Measurements from ENCODE around the gene SPESP1.
"Not testable (repeated sequence)": the region's sequence is repeated elsewhere in the genome, so short reads cannot be mapped to it uniquely, and the experiment has no call there.

SPESP1 gene

DNA sequence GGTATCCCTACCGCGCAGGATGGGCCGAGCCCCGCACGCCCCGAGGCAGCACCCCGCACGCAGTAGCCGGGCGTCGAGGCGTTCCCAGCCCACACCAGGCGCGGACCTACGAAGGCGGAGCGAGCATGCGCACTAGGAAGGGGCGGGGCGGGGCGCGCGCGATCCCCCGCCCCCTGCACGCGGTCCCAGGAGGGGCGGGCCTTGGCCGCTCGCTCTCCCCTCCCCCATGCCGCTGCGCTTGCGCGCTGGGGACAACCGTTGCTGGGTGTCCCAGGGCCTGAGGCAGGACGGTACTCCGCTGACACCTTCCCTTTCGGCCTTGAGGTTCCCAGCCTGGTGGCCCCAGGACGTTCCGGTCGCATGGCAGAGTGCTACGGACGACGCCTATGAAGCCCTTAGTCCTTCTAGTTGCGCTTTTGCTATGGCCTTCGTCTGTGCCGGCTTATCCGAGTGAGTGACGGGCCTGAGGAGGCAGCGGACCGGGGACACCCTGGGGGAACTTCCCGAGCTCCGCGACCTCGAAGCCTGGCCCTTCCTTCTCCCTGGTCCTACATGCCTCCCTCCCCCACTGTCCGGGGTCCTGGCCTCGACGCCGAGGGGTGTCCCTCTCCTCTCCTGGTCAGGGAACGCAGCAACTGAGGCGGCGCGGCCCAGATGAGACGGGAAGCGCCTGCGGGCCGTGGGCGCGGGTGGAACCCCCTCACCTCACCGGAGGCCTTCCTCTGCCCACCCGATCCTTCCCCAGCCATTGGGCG, at the start of gene SPESP1:
SPESP1 (plus strand) TSS at position 258 of the 755 bp plus-strand sequence; CDS start at position 387, 129 bp downstream.
- DNase-seq: no peak

DNA sequence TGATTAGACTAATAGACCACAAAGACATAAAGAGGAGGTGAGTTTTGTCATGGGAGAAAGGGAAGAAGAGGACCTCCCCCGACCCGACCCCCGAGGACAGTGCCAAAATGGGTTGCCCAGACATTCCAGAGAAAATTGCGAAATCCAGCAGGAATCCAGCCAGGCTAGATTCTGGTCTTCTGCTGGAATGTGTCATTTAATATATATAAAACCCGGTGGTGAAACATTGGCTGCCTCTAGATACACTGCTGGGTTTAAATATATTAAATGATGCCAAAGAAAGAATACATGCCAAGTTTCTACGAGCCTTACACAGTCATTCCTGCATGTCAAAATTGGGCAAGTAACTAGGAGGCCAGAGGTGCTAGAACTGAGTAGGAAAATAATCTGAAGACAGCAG, 45.3 kb upstream of the SPESP1 start:
- DNase-seq: no peak

DNA sequence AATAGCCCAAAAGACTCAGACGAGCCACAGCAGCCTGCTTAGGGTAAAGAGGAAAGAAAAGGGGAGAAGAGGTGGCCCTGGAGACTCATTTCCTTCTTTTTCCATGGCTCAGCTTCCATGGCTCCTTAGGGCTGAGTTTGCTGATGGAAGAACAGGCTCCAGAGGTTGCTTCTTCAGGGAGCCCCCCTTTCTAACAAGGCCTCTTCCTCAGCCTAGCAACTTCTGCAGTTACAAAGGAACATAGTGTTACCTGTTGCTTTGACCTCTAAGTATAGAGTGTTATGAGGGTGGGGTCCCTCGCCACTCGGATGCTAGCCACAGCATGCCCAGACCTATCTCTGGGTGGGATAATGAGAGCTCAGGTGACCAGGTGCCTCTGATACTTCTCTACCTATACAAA, 43.2 kb upstream of the SPESP1 start:
- no peak for DNase-seq

DNA sequence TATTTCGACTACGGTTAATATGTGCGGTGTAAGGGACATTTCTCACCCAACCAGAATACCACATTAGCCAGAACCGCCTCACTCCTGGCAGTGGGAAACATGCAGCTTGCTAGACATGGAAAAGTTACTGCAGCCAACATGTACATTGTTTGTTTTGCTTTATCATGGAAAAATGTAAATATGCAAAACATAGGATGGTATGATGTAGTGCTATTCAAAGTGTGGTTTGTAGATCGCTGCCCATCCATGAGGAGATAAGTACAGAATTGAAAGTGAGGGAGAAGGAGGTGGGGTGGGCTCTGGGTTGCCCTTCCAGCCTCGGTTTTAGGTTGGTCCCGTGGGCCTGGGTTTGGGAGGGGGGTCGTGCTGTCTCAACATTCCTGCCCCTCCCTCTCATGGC, 42.5 kb upstream of the SPESP1 start:
- DNase-seq: no peak

DNA sequence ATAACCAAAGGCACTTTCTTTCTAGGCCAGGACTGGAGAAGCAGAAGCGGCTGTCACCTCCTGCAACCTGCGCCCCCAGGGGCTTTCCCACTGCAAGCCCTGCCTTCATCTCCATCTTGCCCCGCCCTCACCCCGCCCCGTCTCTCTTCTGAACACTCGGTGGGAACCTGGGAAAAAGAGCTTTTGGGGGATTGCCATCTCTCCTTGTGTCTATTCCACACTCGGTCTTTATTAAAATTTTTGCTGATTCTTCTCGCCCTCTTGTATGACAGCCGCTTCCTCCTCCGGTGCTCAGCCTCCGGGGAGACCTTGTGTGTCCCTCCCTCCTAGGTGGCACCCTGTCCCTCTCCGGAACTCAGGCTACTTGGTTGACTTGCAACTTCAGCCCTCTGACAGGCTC, 41.9 kb upstream of the SPESP1 start:
- DNase-seq: no peak

DNA sequence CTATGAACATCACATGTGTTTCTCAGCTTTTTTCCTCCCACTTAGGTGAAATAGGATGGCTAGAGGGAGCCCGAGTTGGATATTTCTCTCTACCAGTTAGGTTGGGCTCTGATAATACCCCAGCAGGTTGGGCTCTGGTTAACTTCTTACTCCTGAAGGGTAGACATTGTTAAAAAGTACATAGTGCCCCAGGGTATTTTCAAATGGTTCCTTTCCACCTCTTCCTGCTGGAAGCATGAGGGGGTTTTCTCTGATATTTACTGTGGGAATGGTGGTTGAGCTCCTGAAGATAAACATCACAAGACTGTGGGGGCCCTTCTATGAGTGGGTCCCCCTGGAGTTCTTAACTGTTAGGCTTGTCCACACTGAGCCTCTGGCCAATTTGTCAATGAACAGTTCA, 36.1 kb upstream of the SPESP1 start:
- no peak for DNase-seq

DNA sequence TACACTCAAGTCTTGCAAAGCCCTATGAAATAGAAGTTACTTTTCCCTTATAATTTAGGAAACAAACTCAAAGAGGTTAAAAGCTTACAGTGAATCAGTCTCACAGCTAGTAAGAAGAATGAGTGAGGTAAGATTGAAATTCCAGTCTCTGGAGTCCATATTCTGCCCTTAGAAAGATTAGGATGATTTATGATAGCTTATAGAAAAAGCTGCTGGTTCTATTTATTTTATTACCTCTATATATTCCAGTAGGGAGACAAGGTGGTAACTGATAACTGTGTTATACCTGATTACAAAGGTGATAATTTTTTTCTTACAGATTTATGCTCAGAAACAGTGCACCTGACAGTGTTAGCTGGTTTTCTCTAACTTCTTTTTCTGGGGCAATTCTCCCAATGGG, 34.1 kb upstream of the SPESP1 start:
- no peak for DNase-seq

DNA sequence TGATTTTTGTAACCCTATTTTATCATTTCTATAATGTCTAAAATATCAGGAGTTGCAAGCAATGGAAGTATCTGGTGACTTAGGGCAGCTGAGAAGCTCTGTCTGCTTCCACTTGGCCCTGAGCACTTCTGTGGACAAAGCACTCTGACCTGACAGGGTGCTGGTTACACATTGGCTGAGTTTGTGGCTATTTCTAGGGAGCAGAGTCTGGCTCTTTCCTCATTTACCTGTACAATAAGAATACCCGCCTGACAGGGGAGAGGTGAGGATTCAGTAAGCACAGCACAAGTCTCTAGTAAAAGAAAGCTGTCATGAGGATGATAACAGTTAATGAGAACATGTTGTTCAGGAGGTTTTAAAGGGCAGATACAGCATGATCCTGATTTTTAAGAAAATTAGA, 33.3 kb upstream of the SPESP1 start:
- DNase-seq: no peak

DNA sequence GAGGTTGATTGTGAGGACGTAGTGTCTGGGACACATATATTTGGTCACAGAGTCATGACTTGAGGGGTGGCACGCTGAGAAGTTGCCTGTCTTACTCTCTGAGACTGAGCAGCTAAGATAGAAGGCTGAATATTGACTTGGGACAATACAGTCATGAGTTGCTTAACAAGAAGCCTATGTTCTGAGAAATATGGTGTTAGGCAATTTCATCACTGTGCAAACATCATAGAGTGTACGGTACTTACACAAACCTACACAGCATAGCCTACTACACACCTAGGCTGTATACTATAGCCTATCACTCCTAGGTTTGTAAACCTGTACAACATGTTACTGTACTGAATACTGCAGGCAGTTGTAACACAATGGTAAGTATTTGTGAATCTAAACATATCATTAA, 30.3 kb upstream of the SPESP1 start:
- DNase-seq: no peak

DNA sequence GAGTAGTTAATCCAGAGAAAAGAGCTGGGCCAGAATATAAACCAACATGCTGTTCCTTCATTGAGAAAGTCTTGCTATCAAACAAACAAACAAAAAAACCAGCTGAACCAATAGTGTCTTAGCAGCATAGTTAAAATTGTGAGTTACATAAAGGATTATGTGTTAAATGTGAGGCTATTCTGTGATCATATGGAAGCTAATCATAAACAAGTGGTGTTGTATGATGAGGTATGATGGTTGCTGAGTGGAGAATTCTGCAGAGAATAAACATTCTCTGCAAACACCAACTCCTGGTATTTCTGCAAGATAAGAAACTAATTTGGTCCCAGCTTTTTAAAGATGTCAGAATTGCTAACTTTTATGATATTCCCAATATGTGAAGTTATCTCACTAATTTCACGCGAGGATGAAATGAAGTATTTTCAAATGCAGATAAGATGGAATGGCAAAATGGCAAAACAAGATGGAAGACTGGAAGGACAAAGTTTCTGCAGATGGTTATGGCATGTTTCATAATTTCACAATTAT, 22.9 kb upstream of the SPESP1 start:
- DNase-seq: no peak

DNA sequence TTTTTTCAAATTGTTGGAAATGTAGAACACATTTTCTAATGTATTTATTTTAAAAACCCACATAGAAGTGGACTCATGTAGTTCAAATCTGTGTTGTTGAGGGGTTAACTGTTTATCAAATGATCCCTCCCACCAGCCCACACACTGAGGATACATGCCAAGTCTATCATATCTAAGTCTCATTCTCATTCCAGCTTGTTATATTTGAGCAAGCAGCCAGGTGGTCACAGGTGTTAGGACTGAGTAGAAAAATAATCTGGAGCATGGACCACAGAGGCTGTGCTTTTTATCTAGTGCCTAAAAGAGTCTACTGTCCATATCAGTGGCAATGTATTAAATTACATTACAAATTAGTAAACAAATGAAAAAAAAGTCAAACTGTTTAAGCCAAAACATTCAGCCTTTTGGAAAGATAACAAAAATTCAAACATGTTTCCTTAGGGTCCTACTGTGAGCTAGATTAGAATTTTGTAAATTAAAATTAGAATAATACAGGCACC, 20.7 kb upstream of the SPESP1 start:
- DNase-seq: no peak

DNA sequence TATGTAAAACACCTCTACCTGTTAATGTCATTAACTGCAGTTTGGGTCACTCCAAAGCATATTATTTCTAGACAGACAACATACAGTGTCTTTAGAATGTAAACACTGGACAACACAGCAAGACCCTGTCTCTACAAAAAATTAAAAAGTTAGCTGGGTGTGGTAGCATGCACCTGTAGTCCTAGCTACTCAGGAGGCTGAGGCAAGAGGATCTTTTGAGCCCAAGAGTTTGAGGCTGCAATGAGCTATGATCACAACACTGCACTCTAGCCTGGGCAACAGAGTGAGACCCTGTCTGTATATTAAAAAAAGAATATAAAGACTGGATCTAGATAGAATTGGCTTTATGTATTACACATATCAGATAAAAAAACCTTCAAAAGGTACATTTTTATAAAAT, 20.0 kb upstream of the SPESP1 start:
- DNase-seq: no peak

DNA sequence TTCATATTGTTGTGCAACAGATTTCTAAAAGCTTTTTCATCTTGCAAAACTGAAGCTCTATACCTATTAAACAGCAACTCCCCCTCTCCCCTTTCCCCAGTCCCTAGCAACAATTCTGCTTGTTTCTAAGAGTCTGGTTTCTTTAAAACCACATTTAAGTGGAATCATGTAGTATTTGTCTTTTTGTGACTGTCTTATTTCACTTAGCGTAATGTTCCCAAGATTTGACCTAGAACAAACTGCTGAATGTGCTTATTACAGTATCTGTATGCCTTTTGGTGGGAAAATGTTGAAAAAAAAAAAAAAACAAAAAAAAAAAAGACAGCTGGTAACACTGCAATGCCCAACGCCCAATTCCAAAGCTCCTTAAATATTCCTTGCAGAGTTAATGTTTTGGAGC, 19.5 kb upstream of the SPESP1 start:
- DNase-seq: no peak

DNA sequence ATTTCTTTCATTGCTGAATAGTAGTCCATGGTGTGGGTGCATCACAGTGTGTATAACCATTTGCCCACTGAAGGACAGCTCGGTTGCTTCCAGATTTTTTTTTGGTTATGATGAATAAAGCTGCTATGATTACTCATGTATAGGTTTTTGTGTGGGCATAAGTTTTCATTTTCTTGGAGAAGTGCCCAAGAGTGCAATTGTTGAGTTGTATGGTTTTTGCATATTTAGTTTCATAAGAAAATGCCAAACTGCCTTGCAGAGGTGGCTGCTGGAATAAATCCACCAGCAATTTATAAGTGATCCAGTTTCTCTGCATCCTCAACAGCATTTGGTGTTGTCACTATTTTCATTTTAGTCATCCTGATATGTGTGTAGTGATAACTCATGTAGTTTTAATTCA, 8.4 kb upstream of the SPESP1 start:
- no peak for DNase-seq

DNA sequence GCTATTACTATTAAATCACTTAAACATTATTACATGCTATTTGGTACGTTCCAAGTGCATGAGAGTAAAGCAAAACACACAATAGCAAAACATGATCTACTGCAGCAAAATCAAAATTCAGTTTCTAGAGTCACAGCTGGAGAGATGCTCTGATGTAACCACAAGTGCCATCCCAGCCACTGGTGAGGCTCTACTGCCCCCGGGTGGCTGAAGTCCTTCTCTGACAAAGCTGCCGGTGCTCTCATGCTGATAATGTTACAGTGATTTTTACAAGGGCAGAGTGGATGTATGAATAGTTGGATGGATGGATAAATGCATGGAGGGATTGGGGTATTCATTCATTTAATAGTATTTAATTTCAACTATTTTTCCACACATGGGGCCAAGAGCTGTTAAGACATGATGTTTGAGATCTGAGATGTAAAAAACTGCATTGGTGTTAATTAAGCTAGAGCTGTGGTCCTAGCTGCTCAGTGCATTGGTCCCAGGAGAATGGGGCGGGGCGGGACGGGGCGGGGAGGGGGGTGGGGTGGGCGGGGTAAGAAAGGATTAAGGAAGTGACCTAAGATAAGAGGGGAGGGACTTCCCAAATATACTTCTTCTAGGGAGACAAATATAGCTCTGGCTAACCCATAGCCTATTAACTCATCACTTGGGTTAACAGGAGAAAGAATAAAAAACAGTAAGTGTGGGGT, 5.3 kb upstream of the SPESP1 start:
- DNase-seq: peak; percentile 57 to 77

DNA sequence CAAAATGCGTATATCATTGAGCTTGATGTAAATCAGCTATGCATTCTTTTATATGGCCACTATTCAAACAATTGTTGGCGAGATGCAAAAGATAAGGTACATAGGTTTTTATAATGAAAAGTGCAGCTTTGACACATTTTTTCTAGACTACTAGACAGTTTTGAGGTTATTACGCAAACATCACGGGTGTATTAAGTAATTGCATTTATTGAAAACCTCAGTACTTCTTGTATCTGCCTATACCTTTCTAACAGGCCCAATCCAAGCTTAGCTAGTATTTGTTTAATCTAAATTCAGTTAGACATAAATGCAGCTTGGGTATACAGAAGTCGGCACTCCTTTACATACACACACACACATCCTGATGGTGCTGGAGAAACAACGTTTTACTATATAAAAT, 2.7 kb downstream of the SPESP1 start:
- no peak for DNase-seq

DNA sequence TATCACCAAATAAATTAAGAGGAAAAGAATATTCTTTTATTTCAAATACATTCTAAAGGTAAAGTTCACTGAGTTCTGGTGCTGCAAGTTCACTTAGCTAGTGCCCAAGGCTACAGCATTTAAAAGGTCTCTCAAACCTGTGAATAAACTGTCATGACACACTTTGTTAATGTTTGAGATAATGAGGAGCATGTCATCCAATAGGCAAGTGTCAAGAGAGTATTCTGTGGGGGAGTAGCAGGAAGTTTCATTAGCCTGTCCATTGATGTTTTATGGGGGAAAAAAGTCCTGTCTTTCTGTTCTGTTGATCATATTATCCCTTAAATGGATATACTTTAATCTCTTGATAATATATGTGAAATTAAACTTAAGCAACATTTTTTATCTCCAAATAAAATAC, 4.0 kb downstream of the SPESP1 start:
- no peak for DNase-seq

DNA sequence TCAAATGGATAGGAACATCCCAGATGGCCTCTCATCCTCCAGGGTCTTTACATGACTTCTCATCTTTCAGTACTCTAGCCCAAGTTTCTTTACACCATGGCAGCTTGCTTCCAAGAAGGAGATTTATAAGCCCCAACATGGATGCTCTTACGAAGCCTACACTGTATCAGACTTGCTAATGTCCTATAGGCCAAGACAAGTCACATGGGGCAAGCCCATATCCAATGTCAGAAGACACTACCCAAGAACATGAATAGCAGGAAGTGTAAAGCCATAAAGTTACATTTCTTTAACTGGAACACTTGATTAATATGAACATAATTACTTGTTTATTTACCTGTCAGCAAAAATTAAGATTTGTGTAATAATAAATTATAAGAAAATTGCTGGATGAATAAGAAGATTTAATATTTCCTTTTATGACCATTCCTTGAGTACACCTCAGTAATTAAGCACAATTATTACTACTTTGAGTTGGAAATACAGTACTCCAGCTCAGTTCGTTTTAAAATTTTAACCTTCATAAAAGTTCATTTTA, 5.1 kb downstream of the SPESP1 start:
- no peak for DNase-seq

DNA sequence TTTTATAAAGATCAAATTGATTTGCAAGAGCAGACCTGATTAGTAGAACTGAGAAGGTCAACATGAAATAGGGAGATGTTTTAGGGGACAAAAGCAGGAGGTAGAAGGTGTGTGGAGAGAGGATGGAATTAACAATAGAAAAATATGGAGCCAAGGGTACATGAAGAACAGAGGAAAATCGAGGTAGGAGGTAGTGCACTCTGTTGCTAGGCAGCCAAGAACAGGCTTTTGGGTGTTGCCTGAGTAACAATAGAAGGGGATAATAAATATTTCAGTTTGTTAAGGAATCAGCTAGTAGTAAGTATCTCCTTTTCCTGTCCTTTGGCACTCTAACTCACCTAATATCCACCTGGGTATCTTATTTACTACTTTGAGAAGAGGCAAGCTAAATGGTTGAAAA, 9.2 kb downstream of the SPESP1 start:
- DNase-seq: no peak

DNA sequence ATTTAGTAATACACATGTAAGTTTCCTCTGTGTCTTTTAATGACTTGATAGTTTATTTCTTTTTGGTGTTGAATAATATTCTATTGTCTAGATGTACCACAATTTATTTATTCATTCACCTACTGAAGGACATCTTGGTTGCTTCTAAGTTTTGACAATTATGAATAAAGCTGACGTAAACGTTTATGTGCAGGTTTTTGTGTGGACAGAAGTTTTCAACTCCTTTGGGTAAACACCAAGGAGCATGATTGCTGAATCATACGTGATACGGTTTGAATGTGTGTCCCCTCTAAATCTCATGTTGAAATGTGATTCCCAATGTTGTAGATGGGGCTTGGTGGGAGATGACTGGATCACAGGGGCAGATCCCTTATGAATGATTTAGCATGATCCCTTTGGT, 21.5 kb downstream of the SPESP1 start:
- no peak for DNase-seq

DNA sequence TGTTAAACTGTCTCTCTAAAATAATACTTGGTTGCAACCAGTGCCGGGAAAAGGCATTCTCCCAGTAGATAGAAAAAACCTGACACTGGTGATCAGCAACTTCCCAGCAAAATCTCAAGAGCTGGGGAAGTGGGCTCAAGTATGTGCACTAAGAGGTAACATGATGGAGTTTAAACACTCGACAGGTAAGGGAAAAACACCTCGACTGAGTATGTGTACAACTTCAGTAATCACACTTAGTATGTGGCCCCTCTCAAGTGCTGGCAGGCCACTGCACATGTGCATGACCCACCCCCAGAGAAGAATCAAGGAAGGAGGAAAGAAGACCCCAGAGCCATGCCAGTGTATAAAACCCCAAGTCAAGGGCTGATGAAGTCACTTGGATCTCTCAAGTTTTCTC, 27.4 kb downstream of the SPESP1 start:
- no peak for DNase-seq

DNA sequence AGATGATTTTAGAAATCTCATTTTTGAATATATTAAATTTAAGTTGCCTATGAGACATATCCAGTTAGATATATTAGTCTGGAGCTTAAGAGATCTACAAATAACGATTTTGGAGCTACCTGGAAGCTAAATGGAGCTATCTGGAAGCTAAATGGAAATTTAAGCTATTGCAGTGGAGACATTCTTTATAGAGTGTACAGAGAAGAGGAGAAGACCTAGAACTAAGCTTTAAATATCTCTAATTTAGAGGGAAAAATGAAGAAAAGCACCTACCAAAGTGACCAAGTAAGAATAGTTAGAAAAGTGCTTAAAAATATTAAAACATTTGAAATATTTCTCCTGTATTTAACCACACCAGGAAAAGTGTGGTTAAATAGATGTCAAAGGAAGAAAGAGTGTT, 28.3 kb downstream of the SPESP1 start:
- DNase-seq: no peak

DNA sequence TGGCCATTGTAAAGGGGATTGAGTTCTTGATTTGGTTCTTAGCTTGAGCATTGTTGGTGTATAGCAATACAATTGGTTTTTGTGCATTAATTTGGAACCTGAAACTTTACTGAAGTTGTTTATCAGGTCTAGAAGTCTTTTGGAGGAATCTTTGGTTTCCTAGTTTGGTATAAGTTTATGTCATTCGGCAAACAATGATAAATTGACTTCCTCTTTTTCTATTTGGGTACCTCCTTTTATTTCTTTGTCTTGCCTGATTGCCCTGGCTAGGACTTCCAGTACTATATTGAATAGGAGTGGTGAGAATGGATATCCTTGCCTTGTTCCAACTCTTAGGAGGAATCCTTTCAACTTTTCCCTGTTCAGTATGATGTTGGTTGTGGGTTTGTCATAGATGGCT, 32.1 kb downstream of the SPESP1 start:
- no peak for DNase-seq

DNA sequence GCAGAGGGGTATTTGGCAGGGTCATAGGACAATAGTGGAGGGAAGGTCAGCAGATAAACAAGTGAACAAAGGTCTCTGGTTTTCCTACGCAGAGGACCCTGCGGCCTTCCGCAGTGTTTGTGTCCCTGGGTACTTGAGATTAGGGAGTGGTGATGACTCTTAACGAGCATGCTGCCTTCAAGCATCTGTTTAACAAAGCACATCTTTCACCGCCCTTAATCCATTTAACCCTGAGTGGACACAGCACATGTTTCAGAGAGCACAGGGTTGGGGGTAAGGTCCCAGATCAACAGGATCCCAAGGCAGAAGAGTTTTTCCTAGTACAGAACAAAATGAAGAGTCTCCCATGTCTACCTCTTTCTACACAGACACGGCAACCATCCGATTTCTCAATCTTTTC, 33.4 kb downstream of the SPESP1 start:
- DNase-seq: not testable (repeated sequence)
